ENCODE results near the gene PSMG3. TPM values are rescaled to one million over a fixed set of nuclear protein-coding genes. Genes with fewer than 3 reads are reported as not detected.

PSMG3 gene
- total and polyA plus RNA-seq, 2 experiments from 2014 or later = 28.3 to 84.8 TPM

GRCh38 chr7:1560620-1561031, 9.2 kb downstream of the PSMG3 start:
- TF ChIP-seq ZNF114 (CRISPR knock-in tag; IDR thresholded peaks at IDR 0.05) (no peak), CREB1 (CRISPR knock-in tag; IDR thresholded peaks at IDR 0.05; ENCODE audit: low read depth) (no peak), ZNF462 (CRISPR knock-in tag; IDR thresholded peaks at IDR 0.05) (no peak), REST (IDR thresholded peaks at IDR 0.05; ENCODE audit: unreplicated experiment) (no peak), JUNB (IDR thresholded peaks at IDR 0.05; ENCODE audit: unreplicated experiment) (no peak)
- Mint-ChIP-seq H3K4me3 (no peak overlapping the region), H3K27me3 (ENCODE audit: insufficient read depth, low read depth, poor library complexity) (peaks cover 3% of the 10 kb centered on the region), H3K4me1 (peaks cover 7% of the 10 kb centered on the region), H3K36me3 (ENCODE audit: low read depth) (peaks cover 7% of the 10 kb centered on the region; the same call in 2 of the 3 replicates), H3K27ac (no peak overlapping the region), H3K9me3 (no peaks in the 10 kb centered on the region)
- H3F3A ChIP-seq (replicated peaks; ENCODE audit: low read depth) = no peaks in the 10 kb centered on the region
- H4K20me1 ChIP-seq (replicated peaks; ENCODE audit: insufficient read depth) = no peaks in the 10 kb centered on the region
- no peak for DNase-seq (ENCODE audit: low spot score)
- no peaks in the 10 kb centered on the region for H3K9me2 ChIP-seq (ENCODE audit: insufficient read depth)
- no peaks in the 10 kb centered on the region for H3K27me3 ChIP-seq (ENCODE audit: insufficient read depth)
- no peaks in the 10 kb centered on the region for H3K36me3 ChIP-seq (ENCODE audit: insufficient read depth)
- no peak overlapping the region for H3K4me3 ChIP-seq
- no peak overlapping the region for H3K27ac ChIP-seq (ENCODE audit: low read depth)
- no peaks in the 10 kb centered on the region for H3K79me2 ChIP-seq (replicated peaks; ENCODE audit: insufficient read depth)
- no peak overlapping the region for H2AFZ ChIP-seq
- no peak for ATAC-seq
- peaks cover 4% of the 10 kb centered on the region; the same call in 1 of the 2 replicates for H3K4me1 ChIP-seq (ENCODE audit: insufficient read depth)
- no peak overlapping the region for H3K4me2 ChIP-seq
